ENCODE results near the gene ARHGAP24. TPM values are rescaled to one million over a fixed set of nuclear protein-coding genes. Genes with fewer than 3 reads are reported as not detected.
"Not testable (repeated sequence)": the region's sequence is repeated elsewhere in the genome, so short reads cannot be mapped to it uniquely, and the experiment has no call there.

ARHGAP24 gene
- total RNA-seq, 3 donors from 2014 or later = 20.6 to 60.2 (median 37.2) TPM

DNA sequence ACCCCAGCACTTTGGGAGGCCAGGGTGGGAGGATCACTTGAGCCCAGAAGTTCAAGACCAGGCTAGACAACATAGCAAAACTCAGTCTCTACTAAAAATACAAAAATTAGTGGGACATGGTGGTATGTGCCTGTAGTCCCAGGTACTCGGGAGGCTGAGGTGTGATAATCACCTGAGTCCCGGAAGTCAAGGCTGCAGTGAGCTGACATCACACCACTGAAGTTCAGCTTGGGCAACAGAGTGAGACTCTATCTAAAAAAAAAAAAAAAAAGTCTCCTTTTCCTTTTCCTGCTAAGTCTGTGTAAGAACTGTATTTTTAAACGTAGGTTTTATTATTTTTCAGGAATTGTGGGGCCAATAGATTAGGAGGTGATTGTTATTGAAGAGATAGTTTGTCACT is 356.7 kb downstream of the ARHGAP24 start:
- no peaks in the 10 kb centered on the region for H3K4me1 ChIP-seq
- no peak for DNase-seq (ENCODE audit: low spot score in 2 of 2)
- H3K36me3 ChIP-seq = no peaks in the 10 kb centered on the region
- no peaks in the 10 kb centered on the region for H3K9me3 ChIP-seq
- H3K27ac ChIP-seq = no peak overlapping the region
- intact Hi-C loops (cut with DNase I; ENCODE audit: low total_unique reads) = no loop called here
- no peaks in the 10 kb centered on the region for H3K27me3 ChIP-seq
- no peak overlapping the region for H3K4me3 ChIP-seq
- TF ChIP-seq POLR2AphosphoS5 (IDR thresholded peaks at IDR 0.05) = no peak
- TF ChIP-seq, protein P1, sequence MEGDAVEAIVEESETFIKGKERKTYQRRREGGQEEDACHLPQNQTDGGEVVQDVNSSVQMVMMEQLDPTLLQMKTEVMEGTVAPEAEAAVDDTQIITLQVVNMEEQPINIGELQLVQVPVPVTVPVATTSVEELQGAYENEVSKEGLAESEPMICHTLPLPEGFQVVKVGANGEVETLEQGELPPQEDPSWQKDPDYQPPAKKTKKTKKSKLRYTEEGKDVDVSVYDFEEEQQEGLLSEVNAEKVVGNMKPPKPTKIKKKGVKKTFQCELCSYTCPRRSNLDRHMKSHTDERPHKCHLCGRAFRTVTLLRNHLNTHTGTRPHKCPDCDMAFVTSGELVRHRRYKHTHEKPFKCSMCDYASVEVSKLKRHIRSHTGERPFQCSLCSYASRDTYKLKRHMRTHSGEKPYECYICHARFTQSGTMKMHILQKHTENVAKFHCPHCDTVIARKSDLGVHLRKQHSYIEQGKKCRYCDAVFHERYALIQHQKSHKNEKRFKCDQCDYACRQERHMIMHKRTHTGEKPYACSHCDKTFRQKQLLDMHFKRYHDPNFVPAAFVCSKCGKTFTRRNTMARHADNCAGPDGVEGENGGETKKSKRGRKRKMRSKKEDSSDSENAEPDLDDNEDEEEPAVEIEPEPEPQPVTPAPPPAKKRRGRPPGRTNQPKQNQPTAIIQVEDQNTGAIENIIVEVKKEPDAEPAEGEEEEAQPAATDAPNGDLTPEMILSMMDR (IDR thresholded peaks at IDR 0.05) = no peak
- no peak for TF ChIP-seq POLR2A (IDR thresholded peaks at IDR 0.05)

DNA sequence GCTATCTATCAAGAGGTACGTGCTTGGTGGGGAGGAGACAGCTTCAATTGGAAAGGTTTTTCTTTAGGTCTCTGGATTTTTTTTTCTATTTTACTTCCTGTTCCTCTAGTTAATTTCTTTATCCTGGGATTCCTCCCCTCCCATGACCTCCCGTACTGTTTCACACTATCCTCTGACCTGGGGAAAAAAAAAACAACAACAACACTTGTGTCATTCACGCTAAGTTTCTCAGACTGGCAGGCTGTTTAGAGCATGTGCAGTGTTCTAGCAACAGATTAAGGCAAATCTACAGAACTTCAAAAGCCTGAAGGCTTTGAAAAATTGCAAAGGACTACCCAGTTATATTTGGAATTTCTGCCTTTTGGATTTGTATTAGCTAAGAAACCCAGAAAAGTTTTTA is 358.4 kb downstream of the ARHGAP24 start:
- Histone ChIP-seq H3K27ac (no peak overlapping the region), H3K4me1 (no peaks in the 10 kb centered on the region), H3K4me3 (no peak overlapping the region), H3K9me3 (no peaks in the 10 kb centered on the region), H3K27me3 (no peaks in the 10 kb centered on the region), H3K36me3 (no peaks in the 10 kb centered on the region)
- no peak for DNase-seq (ENCODE audit: low spot score in 2 of 2)
- TF ChIP-seq POLR2AphosphoS5 (IDR thresholded peaks at IDR 0.05) (no peak), POLR2A (IDR thresholded peaks at IDR 0.05) (no peak)
- TF ChIP-seq, protein P1 (IDR thresholded peaks at IDR 0.05) = no peak
- intact Hi-C loops (cut with DNase I; ENCODE audit: low total_unique reads) = no loop called here

DNA sequence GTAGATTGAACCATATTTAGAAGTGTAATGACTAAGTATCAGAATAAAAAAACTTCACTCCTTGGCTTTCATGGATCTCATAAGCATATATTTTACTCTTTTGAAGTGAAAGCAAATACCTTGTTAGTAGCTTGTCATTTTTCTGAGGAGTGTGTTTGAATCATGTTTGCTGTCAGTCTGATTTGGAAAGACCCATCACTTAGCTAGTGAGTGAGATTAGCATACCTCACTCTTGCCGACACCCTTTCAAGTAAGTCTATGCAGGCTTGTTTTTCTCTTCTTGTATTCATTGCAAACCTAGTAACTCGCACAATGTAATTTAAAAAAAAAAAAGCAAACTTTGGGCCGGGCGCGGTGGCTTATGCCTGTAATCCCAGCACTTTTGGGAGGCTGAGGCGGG is 360.0 kb downstream of the ARHGAP24 start:
- H3K4me3 ChIP-seq = no peak overlapping the region
- intact Hi-C loops (cut with DNase I; ENCODE audit: low total_unique reads) = no loop called here
- H3K27ac ChIP-seq = no peak overlapping the region
- H3K9me3 ChIP-seq = no peaks in the 10 kb centered on the region
- H3K36me3 ChIP-seq = no peaks in the 10 kb centered on the region
- DNase-seq (ENCODE audit: low spot score in 2 of 2) = no peak
- H3K27me3 ChIP-seq = no peaks in the 10 kb centered on the region
- H3K4me1 ChIP-seq = no peaks in the 10 kb centered on the region
- TF ChIP-seq POLR2A (IDR thresholded peaks at IDR 0.05) (no peak), POLR2AphosphoS5 (IDR thresholded peaks at IDR 0.05) (no peak)
- TF ChIP-seq, protein P1 (IDR thresholded peaks at IDR 0.05) = no peak

DNA sequence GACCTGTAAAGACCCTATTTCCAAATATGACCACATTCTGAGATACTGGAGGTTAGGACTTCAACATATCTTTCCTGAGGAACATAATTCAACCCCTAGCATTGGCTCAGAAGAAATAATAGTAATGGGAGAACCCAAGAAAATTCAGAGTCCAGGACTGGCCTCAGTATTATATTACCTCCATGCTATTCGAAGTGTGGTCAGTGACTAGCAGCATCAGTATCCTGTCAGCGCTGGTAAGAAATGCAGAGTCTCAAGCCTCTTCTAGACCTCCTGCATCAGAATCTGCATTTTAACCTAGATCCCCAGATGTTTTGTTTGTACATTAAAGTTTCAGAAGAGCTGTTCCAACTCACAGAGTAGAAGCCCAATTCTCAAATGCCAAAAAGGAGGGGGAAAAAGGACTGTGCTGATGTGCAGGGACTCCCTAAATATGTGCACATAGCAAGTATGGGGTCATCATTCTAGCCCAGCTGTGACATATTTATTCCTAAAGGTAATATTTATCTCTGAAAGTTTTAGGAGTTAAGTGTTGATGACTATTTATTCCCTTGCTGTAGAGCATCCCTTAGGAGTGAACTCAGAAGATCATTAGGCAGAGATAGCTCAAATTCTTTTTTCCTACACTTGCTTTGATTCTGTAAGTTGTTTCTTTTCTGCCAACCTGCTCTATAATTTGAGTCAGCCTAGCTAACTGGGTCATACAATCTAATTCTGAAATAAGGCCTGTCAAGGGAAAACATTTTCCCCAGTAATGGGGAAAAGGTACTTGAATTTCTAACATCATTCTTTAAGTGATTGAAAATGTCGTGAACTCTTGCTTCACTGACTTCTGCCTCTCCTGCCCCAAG is 361.9 kb downstream of the ARHGAP24 start:
- H3K4me1 ChIP-seq = no peaks in the 10 kb centered on the region
- intact Hi-C loops (cut with DNase I; ENCODE audit: low total_unique reads) = no loop called here
- H3K4me3 ChIP-seq = no peak overlapping the region
- no peaks in the 10 kb centered on the region for H3K27me3 ChIP-seq
- no peak overlapping the region for H3K27ac ChIP-seq
- no peak for DNase-seq (ENCODE audit: low spot score in 2 of 2)
- no peaks in the 10 kb centered on the region for H3K36me3 ChIP-seq
- H3K9me3 ChIP-seq = no peaks in the 10 kb centered on the region
- TF ChIP-seq POLR2AphosphoS5 (IDR thresholded peaks at IDR 0.05) = no peak
- no peak for TF ChIP-seq POLR2A (IDR thresholded peaks at IDR 0.05)
- TF ChIP-seq, protein P1 (IDR thresholded peaks at IDR 0.05) = no peak

DNA sequence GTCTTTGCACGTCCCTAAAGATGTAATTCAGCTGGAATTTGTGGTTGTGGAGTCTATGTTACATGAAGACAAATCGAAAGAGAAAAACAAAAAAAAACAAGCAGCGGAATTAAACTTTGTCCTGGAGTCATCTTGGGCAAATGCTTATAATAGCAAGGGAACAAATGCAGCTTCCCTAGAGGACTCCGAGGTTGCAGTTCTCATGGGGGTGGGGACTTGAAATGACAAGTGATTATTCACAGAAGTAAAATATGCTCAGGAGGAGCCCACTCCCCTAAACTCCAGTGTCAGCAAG is 362.4 kb downstream of the ARHGAP24 start:
- no peak for TF ChIP-seq POLR2AphosphoS5 (IDR thresholded peaks at IDR 0.05)
- TF ChIP-seq, protein P1 (IDR thresholded peaks at IDR 0.05) = no peak
- no peak for TF ChIP-seq POLR2A (IDR thresholded peaks at IDR 0.05)
- intact Hi-C loops (cut with DNase I; ENCODE audit: low total_unique reads) = no loop called here
- Histone ChIP-seq H3K4me1 (no peaks in the 10 kb centered on the region), H3K9me3 (no peaks in the 10 kb centered on the region), H3K4me3 (no peak overlapping the region), H3K27ac (no peak overlapping the region), H3K27me3 (no peaks in the 10 kb centered on the region), H3K36me3 (no peaks in the 10 kb centered on the region)
- no peak for DNase-seq (ENCODE audit: low spot score in 2 of 2)

DNA sequence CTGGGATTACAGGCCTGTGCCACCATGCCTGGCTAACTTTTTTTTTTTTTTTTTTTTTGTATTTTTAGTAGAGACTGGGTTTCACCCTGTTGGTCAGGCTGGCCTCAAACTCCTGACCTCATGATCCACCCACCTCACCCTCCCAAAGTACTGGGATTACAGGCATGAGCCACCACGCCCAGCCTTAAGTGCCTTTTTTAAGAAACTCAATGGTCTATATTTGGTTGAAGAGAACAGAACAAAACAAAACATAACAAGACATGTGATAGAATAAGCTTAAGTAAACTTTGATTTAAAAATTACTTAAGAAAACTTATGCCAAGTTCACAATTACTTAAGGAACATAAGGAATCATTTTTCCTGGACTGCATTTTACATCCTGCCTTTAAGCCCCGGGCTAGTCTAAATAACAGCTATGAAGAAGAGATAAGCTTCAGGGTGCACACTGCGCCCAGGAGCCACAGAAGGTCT is 365.1 kb downstream of the ARHGAP24 start:
- H3K4me3 ChIP-seq; H3K27ac ChIP-seq; intact Hi-C loops (cut with DNase I; ENCODE audit: low total_unique reads); H3K36me3 ChIP-seq; H3K4me1 ChIP-seq; DNase-seq (ENCODE audit: low spot score in 2 of 2); H3K27me3 ChIP-seq; H3K9me3 ChIP-seq: not testable (repeated sequence)

Measured in breast epithelium (tissue), 4 donors.